ENCODE measurements around the gene GARIN3.
"Not testable (repeated sequence)": the region's sequence is repeated elsewhere in the genome, so short reads cannot be mapped to it uniquely, and the experiment has no call there.

GARIN3 gene

DNA sequence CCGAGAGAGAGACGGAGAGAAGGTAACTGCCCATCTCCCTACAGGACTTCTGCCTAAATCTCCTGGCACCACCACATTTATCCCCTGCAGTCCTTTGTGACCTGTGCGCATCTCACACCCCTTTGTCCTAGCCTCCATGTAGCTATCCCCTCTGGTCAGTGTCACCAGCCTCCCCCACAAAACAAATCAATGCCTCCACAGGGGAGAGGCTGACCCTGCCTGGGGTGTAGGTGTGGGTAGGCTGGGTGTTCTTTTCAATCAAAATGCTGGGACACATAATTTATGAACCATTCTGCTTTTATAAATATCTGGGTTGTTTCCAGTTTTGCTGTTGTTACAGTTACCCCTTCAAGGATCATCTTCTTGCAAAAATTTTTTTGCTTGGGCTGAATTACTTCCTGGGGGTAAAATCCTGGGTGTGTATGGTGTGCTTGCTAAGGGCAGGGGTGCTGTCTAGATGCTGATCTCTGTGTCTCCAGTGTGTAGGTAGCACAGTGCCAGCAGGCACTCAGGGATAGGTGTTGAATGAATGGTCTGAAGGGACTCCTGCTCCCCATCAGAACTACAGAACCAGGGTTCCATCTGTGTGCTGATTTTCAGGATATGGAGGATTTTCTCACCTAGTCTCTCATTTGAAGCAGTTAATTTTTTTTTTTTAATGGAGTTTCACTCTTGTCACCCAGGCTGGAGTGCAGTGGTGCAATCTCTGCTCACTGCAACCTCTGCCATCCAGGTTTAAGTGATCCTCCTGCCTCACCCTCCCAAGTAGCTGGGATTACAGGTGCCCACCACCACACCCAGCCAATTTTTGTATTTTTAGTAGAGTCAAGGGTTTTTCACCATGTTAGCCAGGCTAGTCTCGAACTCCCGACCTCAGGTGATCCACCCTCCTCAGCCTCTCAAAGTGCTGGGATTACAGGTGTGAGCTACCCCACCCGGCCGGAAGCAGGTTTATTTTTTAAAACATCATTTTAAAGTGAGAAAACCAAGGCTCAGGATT lies at the start of gene GARIN3:
Gene GARIN3 (minus strand): TSS at position 51 of the 1,000 bp plus-strand sequence. CDS start 96 bp downstream, outside the sequence.
- no peak for DNase-seq

DNA sequence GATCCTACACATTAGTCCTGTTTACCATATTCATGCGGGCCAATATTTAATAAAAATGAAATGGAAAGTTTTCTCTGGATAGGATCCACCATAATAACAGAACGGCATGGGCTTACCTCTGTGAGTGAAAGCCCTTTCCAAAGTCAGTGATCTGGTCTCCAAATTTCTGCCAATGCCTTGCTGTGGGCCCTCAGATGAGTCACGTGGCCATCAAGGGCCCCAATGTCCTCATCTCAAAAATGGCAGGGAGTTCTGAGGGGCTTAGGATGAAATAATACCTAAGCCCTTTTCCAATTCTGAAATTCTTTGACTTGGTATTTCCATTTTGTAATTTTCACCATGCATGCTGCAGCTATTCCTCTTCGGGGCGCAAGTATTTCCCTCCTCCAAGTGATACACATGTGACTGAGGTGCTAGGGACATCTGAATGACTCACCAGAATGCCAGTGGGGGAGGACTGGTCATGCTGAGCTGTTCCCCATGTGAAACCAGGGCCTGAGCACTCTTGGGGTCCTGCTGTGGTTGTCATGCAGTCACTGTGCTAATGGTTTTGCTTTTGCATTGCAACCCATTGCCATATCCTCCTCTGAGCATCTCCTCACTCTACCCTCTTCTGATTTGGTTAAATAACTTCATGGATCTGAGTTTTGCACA lies 49.6 kb upstream of the GARIN3 start:
- peak in 1 of 56 donors; percentile 2 for DNase-seq

DNA sequence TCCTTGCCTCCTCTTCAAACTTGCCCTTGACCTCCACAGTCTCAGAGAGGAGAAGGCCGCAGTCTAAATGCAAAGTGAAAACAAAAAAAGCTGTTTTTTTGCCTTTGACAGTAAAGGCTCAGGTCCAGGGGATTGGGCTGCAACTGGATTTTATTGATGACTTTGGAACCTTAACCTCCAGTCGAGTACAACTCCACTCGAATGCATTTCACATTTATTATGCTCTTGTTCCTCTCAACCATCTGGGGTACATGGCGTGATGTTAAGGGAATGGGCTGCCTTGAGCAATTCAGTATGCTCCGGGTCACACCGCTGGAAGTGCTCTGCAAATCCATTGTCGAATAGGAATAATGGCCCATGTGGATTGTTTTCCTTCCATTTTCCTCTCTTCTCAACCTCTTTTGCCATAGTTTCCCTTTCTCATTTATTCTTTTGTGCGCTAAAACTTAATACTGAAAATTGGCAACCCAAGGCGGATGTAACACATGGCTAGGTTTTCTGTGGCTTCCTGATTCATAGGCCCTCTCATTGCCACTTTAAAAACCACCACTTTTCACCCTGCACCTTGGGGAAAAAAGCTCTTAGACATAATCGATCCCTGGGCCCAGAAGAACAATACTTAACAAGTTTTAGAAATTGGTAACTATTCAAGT lies 48.9 kb upstream of the GARIN3 start:
- DNase-seq = no peak

DNA sequence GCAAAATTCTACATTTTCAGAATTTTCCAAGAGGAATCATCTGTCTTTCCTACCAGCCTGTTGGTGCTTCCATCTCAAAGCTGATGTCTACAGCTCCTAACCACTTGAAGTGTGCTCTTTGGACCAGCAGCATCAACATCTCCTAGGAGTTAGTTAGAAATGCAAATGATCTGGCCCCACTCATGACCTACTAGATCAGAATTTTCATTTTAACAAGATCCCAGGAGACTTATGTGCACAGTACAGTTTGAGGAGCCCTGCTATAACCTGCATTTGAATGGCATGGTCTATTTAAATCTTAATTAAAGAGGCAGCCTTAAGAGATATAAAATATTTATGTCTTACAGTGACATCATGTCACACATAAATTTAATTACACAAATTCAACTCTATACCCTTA lies 48.4 kb upstream of the GARIN3 start:
- no peak for DNase-seq

DNA sequence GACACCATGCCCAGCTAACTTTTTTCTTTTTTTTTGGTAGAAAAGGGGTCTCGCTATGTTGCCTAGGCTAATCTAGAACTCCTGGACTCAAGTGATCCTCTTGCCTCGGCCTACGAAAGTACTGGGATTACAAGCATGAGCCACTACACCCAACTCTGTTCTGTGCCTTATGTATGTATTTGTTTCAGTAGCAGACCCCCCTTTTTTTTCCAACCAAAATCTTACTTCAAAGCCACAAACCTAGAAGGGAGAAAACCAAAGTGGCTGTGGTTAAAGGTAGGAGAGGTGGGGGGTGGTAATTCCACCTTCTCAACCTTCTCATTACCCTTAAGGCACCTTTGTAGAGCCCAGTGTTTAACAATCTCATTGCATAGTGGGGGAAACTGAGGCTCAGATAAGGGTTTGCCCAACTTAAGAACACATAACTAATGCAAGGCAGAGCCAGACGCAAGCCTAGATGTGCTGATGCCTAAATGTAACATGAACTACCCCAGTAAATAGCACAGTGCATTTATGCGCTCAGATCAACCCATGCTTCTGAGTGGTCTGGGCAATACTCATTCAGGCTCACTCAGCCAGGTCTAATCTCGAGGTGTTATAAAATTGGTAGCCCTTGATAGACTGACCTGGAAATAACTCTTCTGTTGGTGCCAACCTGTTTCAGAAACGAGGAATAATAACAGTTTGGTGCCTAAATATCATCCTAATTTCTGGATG lies 47.6 kb upstream of the GARIN3 start:
- DNase-seq = no peak

DNA sequence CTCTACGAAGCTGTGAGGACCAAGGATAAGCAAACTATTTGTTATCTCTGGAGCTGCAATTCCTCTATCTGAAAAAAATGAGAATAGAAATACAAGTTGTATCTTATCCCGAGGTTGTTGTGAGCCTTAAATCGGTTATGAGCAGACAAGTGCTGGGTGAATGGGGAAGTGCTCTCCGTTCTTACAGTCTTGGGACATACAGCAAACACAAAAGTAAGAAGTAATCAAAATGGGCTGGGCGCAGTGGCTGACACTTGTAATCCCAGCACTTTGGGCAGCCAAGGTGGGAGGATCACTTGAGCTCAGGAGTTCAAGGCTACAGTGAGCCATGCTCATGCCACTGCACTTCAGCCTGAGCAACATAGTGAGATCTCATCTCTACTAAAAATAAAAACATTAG lies 46.2 kb upstream of the GARIN3 start:
- no peak for DNase-seq

DNA sequence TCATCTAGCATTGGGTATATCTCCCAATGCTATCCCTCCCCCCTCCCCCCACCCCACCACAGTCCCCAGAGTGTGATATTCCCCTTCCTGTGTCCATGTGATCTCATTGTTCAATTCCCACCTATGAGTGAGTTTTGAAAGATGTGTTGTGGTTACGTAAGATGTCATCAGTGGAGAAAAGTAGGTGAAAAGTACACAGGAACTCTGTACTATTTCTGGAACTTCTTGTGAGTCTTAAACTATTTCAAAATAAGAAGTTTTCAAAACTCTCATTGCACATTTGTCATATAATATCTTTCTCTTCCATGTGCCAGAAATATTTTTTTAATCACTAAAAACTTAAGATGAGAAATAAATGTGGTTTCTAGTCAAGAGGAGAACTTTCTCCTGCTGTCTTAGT lies 44.6 kb upstream of the GARIN3 start:
- not testable (repeated sequence) for DNase-seq

DNA sequence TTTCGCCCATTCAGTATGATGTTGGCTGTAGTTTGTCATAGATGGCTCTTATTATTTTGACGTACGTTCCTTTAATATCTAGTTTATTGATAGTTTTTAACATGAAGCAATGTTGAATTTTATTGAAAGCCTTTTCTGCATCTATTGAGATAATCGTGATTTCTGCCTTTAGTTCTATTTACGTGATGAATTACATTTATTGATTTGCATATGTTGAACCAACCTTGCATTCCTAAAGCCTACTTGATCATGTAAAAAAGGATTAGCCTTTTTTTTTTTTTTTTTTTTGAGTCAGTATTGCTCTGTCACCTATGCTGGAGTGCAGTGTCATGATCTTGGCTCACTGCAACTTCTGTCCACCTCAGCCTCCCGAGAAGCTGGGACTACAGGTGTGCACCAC lies 39.6 kb upstream of the GARIN3 start:
- no peak for DNase-seq

DNA sequence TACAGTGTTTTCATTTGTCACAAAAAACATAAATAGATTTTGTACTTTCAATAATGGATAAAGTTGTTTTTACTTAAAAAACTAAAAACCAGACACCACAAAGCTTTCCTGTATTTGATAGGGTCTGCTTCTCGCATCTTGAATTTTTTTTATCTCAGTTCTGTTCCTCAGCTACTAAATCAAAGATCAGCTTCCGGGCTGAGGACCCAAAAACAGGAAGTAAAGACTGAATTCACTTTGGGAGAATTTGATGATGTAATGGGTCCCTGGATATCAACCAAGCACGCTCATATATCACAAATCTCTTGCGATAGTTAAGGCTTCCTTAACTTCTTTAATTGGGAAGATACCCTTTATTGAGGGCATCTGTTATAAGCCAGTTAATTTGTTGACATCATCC lies 38.7 kb upstream of the GARIN3 start:
- DNase-seq = no peak

DNA sequence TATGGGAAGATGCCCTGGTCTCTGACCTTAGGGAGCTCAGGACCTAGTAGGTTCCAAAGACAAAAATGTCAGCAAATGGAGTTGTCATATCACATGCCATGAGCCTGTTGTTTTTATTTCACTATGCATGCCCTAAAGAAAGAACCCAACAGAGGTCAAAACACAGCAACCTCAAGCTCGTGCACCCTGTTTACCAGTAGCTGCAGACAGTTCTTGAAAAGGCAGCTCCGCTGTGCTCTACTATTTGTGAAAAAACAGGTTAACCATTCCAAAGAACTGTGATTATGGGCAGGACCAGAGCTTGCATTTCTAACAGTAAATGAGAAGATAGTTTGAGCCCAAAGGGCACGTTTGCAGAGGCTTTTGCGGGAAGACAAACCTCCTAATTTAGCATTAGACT lies 37.4 kb upstream of the GARIN3 start:
- no peak for DNase-seq

DNA sequence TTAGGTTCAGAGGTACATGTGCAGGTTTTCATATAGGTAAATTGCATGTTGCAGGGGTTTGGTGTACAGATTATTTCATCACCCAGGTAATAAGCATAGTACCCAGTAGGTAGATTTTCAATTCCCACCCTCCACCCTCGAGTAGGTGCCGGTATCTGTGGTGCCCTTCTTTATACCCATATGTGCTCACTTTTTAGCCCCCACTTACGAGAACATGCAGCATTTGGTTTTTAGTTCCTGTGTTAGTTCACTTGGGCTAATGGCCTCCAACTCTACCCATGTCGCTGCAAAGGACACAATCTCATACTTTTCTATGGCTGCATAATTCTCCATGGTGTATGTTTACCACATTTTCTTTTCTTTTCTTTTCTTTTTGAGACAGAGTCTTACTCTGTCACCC lies 35.8 kb upstream of the GARIN3 start:
- DNase-seq = no peak

DNA sequence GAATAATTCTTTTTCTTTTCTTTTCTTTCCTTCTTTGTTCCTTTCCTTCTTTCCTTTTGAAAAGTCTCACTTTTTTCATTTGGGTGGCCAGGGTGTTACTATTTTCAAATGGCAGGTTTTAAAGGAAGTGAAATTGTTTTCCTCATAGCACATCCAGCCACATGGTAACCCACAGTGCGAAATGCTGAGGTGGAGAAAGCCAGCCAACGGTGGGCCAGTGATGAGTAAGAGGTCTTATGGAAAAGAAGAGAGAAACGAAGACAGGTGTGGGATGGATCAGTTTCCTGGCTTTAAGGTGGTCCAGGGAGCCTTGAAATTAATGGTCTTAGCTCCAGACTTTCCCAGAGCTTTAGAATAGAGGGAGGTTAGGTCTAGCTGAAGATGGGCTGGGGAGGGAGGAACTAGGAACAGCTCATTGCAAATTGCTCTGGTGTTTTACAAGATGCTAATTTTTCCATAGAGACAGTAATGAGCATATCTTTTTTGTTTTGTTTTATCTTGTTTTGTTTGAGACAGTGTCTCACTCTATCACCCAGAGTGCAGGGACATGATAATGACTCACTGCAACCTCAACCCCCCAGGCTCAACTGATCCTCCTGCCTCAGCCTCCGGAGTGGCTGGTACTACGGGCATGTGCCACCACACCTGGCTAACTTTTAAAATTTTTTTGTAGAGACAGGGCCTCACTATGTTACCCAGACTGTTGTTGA lies 32.4 kb upstream of the GARIN3 start:
- DNase-seq = no peak

DNA sequence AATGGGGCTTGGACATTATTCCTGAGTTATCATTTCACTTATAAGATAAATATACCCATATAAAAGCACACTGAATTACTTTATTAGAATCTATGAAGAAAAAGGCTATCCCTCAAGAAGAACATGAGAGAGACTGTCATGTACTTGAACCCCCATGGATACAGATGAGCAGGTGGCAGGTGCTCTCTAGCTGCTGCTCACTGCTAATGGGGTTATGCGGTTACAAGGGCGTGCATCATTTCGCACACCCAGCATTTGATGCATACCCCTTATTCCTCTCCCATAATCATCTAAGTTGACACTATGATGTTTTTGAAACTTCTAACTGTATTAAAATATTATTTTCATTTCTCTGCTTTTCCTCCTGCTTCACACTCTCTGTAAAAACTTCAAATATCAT lies 31.0 kb upstream of the GARIN3 start:
- DNase-seq = no peak

DNA sequence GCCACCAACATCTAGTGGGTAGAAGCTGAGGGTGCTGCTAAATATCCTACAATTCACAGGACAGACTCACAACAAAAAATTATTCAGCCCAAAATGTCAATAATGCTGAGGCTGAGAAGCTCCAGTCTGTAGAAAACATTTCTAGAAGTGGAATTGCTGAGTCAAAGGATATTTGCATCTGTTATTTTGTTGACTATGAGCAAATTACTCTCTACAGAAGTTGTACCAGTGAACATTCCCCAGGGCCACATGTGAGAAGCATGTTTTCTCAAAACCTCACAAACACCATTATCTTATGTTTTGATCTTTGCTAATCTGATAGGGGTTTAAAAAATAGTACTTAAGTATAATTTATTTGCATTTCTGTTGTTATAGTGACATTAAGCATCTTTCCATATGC lies 30.0 kb upstream of the GARIN3 start:
- no peak for DNase-seq

DNA sequence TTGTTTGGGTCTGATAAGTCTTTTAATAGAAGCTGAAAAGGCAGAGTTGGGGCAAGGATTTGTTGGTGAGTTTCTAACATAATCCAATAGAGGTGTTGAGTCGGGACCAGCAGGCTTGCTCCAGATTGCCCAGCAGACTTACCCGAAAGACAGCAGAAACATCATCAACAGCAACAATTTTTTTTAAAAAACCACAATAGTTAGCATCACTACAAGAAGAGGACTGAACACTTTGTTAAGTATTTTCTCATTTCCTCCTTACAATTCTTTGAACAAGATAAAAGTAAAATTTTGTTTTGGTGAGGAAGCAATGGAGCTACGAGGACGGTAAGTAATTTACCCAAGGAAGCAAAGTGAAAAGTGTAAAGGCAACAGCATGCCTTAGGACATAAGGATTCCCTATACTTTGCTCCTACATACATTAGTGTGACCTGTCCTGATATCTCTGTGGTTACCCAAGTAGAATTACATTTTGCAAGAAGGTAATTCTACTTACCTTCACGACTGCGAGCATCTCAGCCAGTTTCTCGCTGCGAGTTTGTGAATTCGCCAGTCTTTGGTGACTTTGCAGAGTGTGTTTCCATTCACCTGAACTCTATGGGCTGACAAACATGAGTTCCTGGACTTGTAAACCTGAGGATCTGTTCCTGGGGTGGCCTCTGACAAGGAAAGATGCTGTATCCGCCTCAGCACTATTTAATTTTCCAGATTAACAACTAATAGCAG lies 27.8 kb upstream of the GARIN3 start:
- no peak for DNase-seq

DNA sequence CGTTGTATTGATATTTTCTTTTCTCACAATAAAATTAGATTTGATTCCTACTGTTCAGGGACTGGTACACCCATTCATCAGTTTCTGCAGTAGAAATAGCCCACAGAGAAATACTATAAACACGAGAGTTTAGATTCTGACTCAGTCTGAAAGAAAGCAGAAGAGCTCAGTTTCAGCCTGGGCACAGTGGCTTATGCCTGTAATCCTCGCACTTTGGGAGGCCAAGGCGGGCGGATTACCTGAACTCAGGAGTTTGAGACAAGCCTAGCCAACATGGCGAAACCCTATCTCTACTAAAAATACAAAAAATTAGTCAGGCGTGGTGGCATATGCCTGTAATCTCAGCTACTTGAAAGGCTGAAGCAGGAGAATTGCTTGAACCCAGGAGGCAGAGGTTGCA lies 23.2 kb upstream of the GARIN3 start:
- no peak for DNase-seq

DNA sequence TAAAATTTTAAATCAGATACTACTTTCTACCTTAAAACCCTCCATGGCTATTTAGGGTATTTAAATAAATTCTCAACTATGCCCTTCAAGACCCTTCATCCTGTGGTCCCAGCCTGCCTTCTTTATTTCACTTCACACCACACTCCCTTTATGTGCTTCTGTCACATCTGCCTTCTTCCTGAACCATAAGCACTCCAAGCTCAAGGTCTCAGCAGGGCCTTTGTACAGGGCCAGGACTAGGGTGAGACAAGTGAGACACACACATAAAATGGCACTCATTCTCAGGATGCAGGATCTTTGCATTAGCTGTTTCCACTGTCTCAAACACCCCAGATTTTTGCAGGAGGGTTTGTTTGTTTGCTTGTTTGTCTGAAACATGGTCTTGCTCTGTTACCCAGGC lies 22.2 kb upstream of the GARIN3 start:
- no peak for DNase-seq

DNA sequence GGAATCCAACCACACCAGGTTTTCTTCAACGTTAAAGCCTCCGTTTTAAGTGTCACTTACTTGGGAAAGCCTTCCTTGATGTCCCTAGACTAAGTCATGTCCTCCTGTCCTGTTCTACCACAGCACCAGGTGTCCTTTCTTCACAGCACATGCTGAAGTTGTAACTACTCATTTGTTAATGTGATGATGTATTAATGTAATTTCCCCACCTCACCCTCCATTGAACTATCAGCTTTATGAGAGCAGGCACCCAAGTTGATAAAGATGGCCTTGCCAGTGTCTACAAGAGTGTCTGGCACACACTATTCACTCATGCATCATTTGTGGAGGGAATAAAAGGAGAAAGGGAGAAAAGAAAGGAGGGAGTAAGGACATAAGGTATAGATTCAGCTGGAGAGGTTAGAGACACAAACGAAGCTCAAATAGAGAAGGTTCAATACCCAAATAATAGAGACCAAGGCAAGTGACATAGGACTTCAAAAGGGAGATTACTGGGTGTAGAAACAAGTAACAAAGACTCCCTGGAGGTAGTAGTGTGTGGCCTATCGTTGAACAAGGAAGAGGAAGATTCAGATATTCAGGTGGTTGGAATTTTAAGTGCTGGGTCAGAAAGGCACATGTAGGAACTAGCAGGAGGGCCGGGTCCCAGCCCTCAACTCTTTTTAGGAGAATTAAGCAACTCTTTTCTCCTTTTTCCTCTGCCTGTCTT lies 21.1 kb upstream of the GARIN3 start:
- no peak for DNase-seq

DNA sequence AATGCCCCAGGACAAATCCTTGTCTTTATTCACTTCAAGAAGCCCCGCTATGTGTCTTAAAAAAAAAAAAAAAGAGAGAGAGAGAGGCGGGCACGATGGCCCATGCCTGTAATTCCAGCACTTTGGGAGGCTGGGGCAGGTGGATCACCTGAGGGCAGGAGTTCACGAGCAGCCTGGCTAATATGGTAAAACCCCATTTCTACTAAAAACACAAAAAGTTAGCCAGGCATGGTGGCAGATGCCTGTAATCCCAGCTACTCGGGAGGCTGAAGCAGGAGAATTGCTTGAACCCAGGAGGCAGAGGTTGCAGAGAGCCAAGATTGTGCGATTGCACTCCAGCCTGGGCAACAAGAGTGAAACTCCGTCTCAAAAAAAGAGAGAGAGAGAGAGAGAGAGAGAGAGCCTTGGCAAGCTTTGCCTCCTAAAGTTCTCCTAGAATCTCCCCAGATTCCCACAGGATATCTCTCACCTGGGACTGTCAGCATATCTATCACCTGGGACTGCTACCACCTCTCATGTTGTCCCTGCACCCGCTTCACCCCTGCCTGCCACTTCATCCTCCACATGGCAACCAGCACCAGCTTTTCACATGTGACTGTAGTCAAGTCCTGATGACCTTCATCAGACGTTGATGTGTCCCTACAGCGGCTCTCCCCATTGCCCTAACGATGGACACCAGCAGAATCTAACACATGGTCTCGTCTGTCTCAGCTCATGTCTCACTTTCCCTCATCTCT lies 20.4 kb upstream of the GARIN3 start:
- no peak for DNase-seq

All from amygdala (tissue), 56 donors.